Activated CD8-positive, alpha-beta memory T cell treated with anti-CD3 and anti-CD28 coated beads, Interleukin-2, amount 50 U/mL, for 24 hours (primary cell): ENCODE results near the gene CYB5D1.
"Not testable (repeated sequence)": the region's sequence is repeated elsewhere in the genome, so short reads cannot be mapped to it uniquely, and the experiment has no call there.

ENCODE experiments used
- DNase-seq: peaks from one replicate; pipeline ENCODE4 v3.0.0-alpha.2; 2020; ENCODE audit errors: extremely low read depth

The CYB5D1 gene

GRCh38 chr17:7856011-7856810 is 1.6 kb upstream of the CYB5D1 start:
- no peak for DNase-seq

- DNase-seq: peak; percentile 89
Observed at GRCh38 chr17:7856811-7857712, 741 bp upstream of the CYB5D1 start, which contains the start of gene NAA38. NAA38 (minus strand) TSS chr17:7857559; CDS start chr17:7857463, 96 bp downstream.

GRCh38 chr17:7858522-7858810 is 663 bp downstream of the CYB5D1 start:
- no peak for DNase-seq

GRCh38 chr17:7859028-7859427 is 1.2 kb downstream of the CYB5D1 start:
- no peak for DNase-seq

GRCh38 chr17:7862692-7863437 is 5.1 kb downstream of the CYB5D1 start:
- no peak for DNase-seq

GRCh38 chr17:7864384-7864783 is 6.6 kb downstream of the CYB5D1 start:
- DNase-seq: not testable (repeated sequence)

- DNase-seq: no peak
Observed at GRCh38 chr17:7864995-7865650, 7.3 kb downstream of the CYB5D1 start.

- no peak for DNase-seq
Observed at GRCh38 chr17:7867881-7868329, 10.1 kb downstream of the CYB5D1 start.

GRCh38 chr17:7873051-7873450 is 15.2 kb downstream of the CYB5D1 start:
- DNase-seq: no peak

- no peak for DNase-seq
Observed at GRCh38 chr17:7875804-7876370, 18.1 kb downstream of the CYB5D1 start.

- no peak for DNase-seq
Observed at GRCh38 chr17:7878234-7878633, 20.4 kb downstream of the CYB5D1 start.

GRCh38 chr17:7880076-7880868 is 22.5 kb downstream of the CYB5D1 start:
- no peak for DNase-seq

GRCh38 chr17:7881276-7882054 is 23.7 kb downstream of the CYB5D1 start:
- no peak for DNase-seq

- no peak for DNase-seq
Observed at GRCh38 chr17:7882068-7882467, 24.3 kb downstream of the CYB5D1 start.

- DNase-seq: no peak
Observed at GRCh38 chr17:7882629-7883028, 24.8 kb downstream of the CYB5D1 start.

- DNase-seq: no peak
Observed at GRCh38 chr17:7883781-7884386, 26.1 kb downstream of the CYB5D1 start.

- DNase-seq: no peak
Observed at GRCh38 chr17:7884581-7885366, 27.0 kb downstream of the CYB5D1 start.
